ENCODE measurements around the gene DCAF8L2.

DNA sequence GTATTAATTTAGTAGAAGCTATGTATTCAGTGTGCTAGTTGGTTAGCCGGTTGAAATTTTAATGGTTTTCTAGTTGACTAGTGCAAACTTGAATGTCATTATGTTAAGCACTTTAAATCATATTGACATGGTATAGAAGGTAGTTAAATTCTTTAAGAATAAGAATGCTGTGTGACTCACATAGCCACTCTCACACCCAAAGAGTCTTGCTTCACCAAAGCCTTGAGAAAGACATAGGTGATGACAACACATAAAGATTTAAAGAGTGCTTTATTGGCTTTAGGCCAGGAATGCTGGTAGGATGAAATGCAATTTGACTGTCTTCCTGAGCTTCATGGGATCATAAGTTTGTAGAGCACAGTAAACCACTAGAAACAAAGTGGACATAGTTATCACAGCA, 85.3 kb downstream of the DCAF8L2 start:
- TF ChIP-seq, protein P1, sequence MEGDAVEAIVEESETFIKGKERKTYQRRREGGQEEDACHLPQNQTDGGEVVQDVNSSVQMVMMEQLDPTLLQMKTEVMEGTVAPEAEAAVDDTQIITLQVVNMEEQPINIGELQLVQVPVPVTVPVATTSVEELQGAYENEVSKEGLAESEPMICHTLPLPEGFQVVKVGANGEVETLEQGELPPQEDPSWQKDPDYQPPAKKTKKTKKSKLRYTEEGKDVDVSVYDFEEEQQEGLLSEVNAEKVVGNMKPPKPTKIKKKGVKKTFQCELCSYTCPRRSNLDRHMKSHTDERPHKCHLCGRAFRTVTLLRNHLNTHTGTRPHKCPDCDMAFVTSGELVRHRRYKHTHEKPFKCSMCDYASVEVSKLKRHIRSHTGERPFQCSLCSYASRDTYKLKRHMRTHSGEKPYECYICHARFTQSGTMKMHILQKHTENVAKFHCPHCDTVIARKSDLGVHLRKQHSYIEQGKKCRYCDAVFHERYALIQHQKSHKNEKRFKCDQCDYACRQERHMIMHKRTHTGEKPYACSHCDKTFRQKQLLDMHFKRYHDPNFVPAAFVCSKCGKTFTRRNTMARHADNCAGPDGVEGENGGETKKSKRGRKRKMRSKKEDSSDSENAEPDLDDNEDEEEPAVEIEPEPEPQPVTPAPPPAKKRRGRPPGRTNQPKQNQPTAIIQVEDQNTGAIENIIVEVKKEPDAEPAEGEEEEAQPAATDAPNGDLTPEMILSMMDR (IDR thresholded peaks at IDR 0.05) = no peak
- TF ChIP-seq POLR2AphosphoS5 (IDR thresholded peaks at IDR 0.05) (no peak), POLR2A (IDR thresholded peaks at IDR 0.05) (no peak)
